HepG2 (cell line): ENCODE data around the gene RBM47. TPM values are rescaled to one million over a fixed set of nuclear protein-coding genes. Genes with fewer than 3 reads are reported as not detected.

Experiments
- ATAC-seq: fragments of 200-7000 bp; cut with Tn5 transposase; 3 replicates; pipeline ENCODE4 v1.9.1; 2020; ENCODE audit warnings: mild to moderate bottlenecking, moderate library complexity
- BruUV-seq: library from RNA; stranded (reverse); fragments of 400-500 nt; replicated peaks from 2 replicates; lab custom pipeline; 2021; lab: Mats Ljungman, UMichigan
- CTCF ChIA-PET: fragments of 300-600 bp; formaldehyde crosslinking; extraction: SDS; loops from one replicate; lab custom pipeline; 2021; ENCODE audit warnings: low total read pairs, inconsistent platforms, low intra/inter-chr PET ratio; lab: Yijun Ruan, JAX
- POLR2A ChIA-PET: fragments of 350-600 bp; sonication (Branson Sonifier 250); formaldehyde crosslinking; loops from one replicate; lab custom pipeline; 2020; ENCODE audit warnings: antibody characterized with exemption, inconsistent platforms; lab: Yijun Ruan, JAX
- DNase-seq: peaks from one replicate; pipeline ENCODE4 v3.0.0-alpha.2; 2015; ENCODE audit warnings: low spot score
- FAIRE-seq: peaks from 3 replicates; lab custom pipeline; 2011; peaks lifted over from hg19 to GRCh38; lab: Jason Lieb, UNC
- H2AFZ ChIP-seq: one replicate; pipeline ENCODE4 v1.6.1; 2011; ENCODE audit warnings: low read length, inconsistent platforms
- H3K27ac ChIP-seq: fragments of 300-600 bp; 3 replicates; pipeline ENCODE4 v1.8.0; 2011; ENCODE audit warnings: mixed run types, mild to moderate bottlenecking, mixed read lengths, low read length, inconsistent platforms; ENCODE audit not compliant: insufficient read depth; ENCODE audit errors: extremely low read length
- H3K27me3 ChIP-seq, 2 experiments: fragments of 200-600 bp in 1 of 2; 2 replicates in 1 of 2; 3 replicates in 1 of 2; pipeline versions ENCODE4 v1.6.0 to v1.8.0; 2011; ENCODE audit warnings: low read length in 2 of 2, mild to moderate bottlenecking in 2 of 2, moderate library complexity in 2 of 2, inconsistent platforms in 1 of 2; ENCODE audit not compliant: insufficient read depth in 2 of 2, control insufficient read depth in 1 of 2
- H3K36me3 ChIP-seq, 2 experiments: fragments of 200-600 bp in 1 of 2; replicated peaks in 1 of 2; 2 replicates in 1 of 2; 3 replicates in 1 of 2; pipeline versions ENCODE4 v1.5.1 to v1.8.0; 2011; ENCODE audit warnings: low read length in 2 of 2, inconsistent platforms in 1 of 2; ENCODE audit not compliant: insufficient read depth in 2 of 2, control insufficient read depth in 1 of 2
- H3K4me1 ChIP-seq: 2 replicates; pipeline ENCODE4 v1.5.1; 2012; ENCODE audit warnings: low read length, inconsistent platforms; ENCODE audit not compliant: insufficient read depth
- H3K4me2 ChIP-seq: 2 replicates; pipeline ENCODE4 v1.6.0; 2011; ENCODE audit warnings: low read depth, low read length, inconsistent platforms
- H3K4me3 ChIP-seq, 3 experiments: fragments of 200-600 bp in 1 of 3; sonication (generic), shearing (Covaris generic) in 1 of 3; replicated peaks in 1 of 3; 2 replicates each; pipeline ENCODE4 v1.5.1; 2011 to 2016; ENCODE audit warnings: low read length in 3 of 3, inconsistent platforms in 2 of 3, low read depth in 2 of 3, mild to moderate bottlenecking in 2 of 3, control low read depth in 1 of 3, mixed read lengths in 1 of 3; ENCODE audit not compliant: insufficient read depth in 1 of 3
- H3K79me2 ChIP-seq: one replicate; pipeline ENCODE4 v1.6.1; 2011; ENCODE audit warnings: low read length, inconsistent platforms; ENCODE audit not compliant: insufficient read depth
- H3K9ac ChIP-seq: 2 replicates; pipeline ENCODE4 v1.6.0; 2011; ENCODE audit warnings: mild to moderate bottlenecking, low read depth, low read length, inconsistent platforms; ENCODE audit not compliant: insufficient read depth
- H3K9me3 ChIP-seq: 2 replicates; pipeline ENCODE4 v1.5.1; 2012; ENCODE audit warnings: mild to moderate bottlenecking, low read length
- H4K20me1 ChIP-seq: 2 replicates; pipeline ENCODE4 v1.6.0; 2011; ENCODE audit warnings: inconsistent platforms, mild to moderate bottlenecking, low read length, moderate library complexity; ENCODE audit not compliant: insufficient read depth
- DNMT3B ChIP-seq: conservative IDR thresholded peaks from 2 replicates; pipeline ENCODE4 v1.6.1; 2016; ENCODE audit warnings: missing biosample characterization, control low read depth
- GZF1 ChIP-seq: sonication (generic); formaldehyde crosslinking; IDR thresholded peaks from 2 replicates; pipeline ENCODE4 v1.5.1; 2020; ENCODE audit warnings: mild to moderate bottlenecking, missing genetic modification reagents
- HNF4A ChIP-seq: sonication (generic); formaldehyde crosslinking; IDR thresholded peaks from 2 replicates; pipeline ENCODE4 v1.4.0; 2020; ENCODE audit warnings: missing genetic modification reagents
- MYPOP ChIP-seq: sonication (generic); formaldehyde crosslinking; IDR thresholded peaks from 2 replicates; pipeline ENCODE4 v1.8.1; 2023; ENCODE audit warnings: mild to moderate bottlenecking, moderate library complexity, missing genetic modification reagents
- ZHX2 ChIP-seq, 2 experiments: sonication (generic) in 1 of 2; formaldehyde crosslinking in 1 of 2; IDR thresholded peaks; 2 replicates each; pipeline versions ENCODE4 v1.6.1 to v1.9.0; 2014 to 2022; ENCODE audit warnings: antibody characterized with exemption in 1 of 2, borderline replicate concordance in 1 of 2, inconsistent platforms in 1 of 2, low read depth in 1 of 2, missing genetic modification reagents in 1 of 2
- ZNF142 ChIP-seq: sonication (generic); formaldehyde crosslinking; IDR thresholded peaks from 2 replicates; pipeline ENCODE4 v1.4.0; 2020; ENCODE audit warnings: missing genetic modification reagents
- ZNF224 ChIP-seq: sonication (generic); formaldehyde crosslinking; IDR thresholded peaks from 2 replicates; pipeline ENCODE4 v1.5.0; 2020; ENCODE audit warnings: mild to moderate bottlenecking, missing genetic modification reagents
- ZNF30 ChIP-seq: sonication (generic); formaldehyde crosslinking; IDR thresholded peaks from 2 replicates; pipeline ENCODE4 v1.5.0; 2020; ENCODE audit warnings: mild to moderate bottlenecking, missing genetic modification reagents
- ZNF34 ChIP-seq: sonication (generic); formaldehyde crosslinking; IDR thresholded peaks from 2 replicates; pipeline ENCODE4 v1.4.0; 2020; ENCODE audit warnings: mild to moderate bottlenecking, missing genetic modification reagents, borderline replicate concordance
- ZSCAN29 ChIP-seq: sonication (generic); formaldehyde crosslinking; conservative IDR thresholded peaks from 2 replicates; pipeline ENCODE4 v1.4.0; 2020; ENCODE audit warnings: mild to moderate bottlenecking, missing genetic modification reagents
- whole genome bisulfite sequencing: methylation state at CpG from one replicate; pipeline ENCODE4 v1.1.6; 2017; ENCODE audit warnings: low lambda C conversion rate; 5-methylcytosine and 5-hydroxymethylcytosine counted together
- in situ Hi-C: cut with HindIII; loops from 2 replicates; pipeline ENCODE4 v1.10.0; 2017; ENCODE audit warnings: low pct_unique_long_range_greater_than_20kb; ENCODE audit not compliant: extremely low pct_ligation_motif_present
- intact Hi-C: fragments of 100-400 bp; cut with micrococcal nuclease; formaldehyde crosslinking; loops from one replicate; pipeline ENCODE4 v1.10.0; 2022; ENCODE audit not compliant: unreplicated experiment
- polyA plus RNA-seq, 8 experiments: library from polyadenylated mRNA; depleted of rRNA in 3 of 8; stranded (reverse) in 7 of 8; unstranded in 1 of 8; fragments of >200 nt; fragmentation: Illumina TruSeq in 4 of 8; extraction: Trizol in 4 of 8; gene quantifications; 2 replicates each; pipeline versions ENCODE4 v1.2.1 to v1.2.3, GENCODE V29; 2011 to 2016; ENCODE audit warnings: low read depth in 4 of 8, missing spikeins in 1 of 8, mixed read lengths in 1 of 8; ENCODE audit not compliant: insufficient read depth in 1 of 8
- total RNA-seq, 5 experiments: library from RNA; depleted of rRNA; stranded (reverse); fragments of >200 nt; fragmentation: Illumina TruSeq; extraction: Trizol; gene quantifications; 2 replicates each; pipeline ENCODE4 v1.2.3, GENCODE V29; 2016; ENCODE audit warnings: low read depth in 1 of 5

The RBM47 gene
- total and polyA plus RNA-seq, 2 of the 13 experiments (the other 11 are each of a cell fraction or from before 2014, with no cell fraction given): 1.2 to 2.5 TPM

GRCh38 chr4:40511036-40511614 lies 118.5 kb downstream of the RBM47 start:
- Histone ChIP-seq H3K9ac (no peak overlapping the region), H4K20me1 (no peaks in the 10 kb centered on the region), H3K79me2 (no peaks in the 10 kb centered on the region), H3K4me3 (no peak overlapping the region), H3K4me2 (no peak overlapping the region), H2AFZ (no peak overlapping the region), H3K36me3 (no peaks in the 10 kb centered on the region), H3K27ac (no peak overlapping the region), H3K4me1 (peaks cover 40% of the 10 kb centered on the region), H3K9me3 (no peaks in the 10 kb centered on the region), H3K27me3 (no peaks in the 10 kb centered on the region; a peak in 1 of 5 replicates)
- in situ Hi-C loops: no loop called here
- intact Hi-C loops: loop anchor here (5.0 to 10.0 kb wide), 2 partner anchors 39 to 106 kb away; no protein-coding TSS in a partner anchor
- POLR2A ChIA-PET: no interaction called here
- CTCF ChIA-PET: no interaction called here
- FAIRE-seq (no peak), DNase-seq (no peak), ATAC-seq (no peak)
- WGBS: 84% methylated on average over 9 of the region's 9 CpGs
- no TSS peak for BruUV-seq
- no peak for TF ChIP-seq MYPOP
- TF ChIP-seq DNMT3B: no peak
- no peak for TF ChIP-seq HNF4A (CRISPR knock-in tag)
- no peak for TF ChIP-seq ZSCAN29 (CRISPR knock-in tag)
- no peak for TF ChIP-seq ZNF142 (CRISPR knock-in tag)
- TF ChIP-seq ZHX2 (IDR thresholded peaks at IDR 0.05; ENCODE audit: low read depth): no peak
- no peak for TF ChIP-seq ZHX2 (CRISPR knock-in tag; IDR thresholded peaks at IDR 0.05; ENCODE audit: borderline replicate concordance)
- no peak for TF ChIP-seq ZNF30 (CRISPR knock-in tag)
- TF ChIP-seq GZF1 (CRISPR knock-in tag): no peak
- TF ChIP-seq ZNF224 (CRISPR knock-in tag): no peak
- TF ChIP-seq ZNF34: no peak
